MM.1S (cell line): ENCODE data around the gene DISC1.

Source experiments
- CTCF ChIP-seq: fragments of 300-600 bp; sonication (generic); IDR thresholded peaks from 2 replicates; pipeline ENCODE4 v1.5.1; 2016; ENCODE audit warnings: antibody characterized with exemption, low read length, mixed read lengths
- EZH2 ChIP-seq: fragments of 300-600 bp; sonication (generic); optimal IDR thresholded peaks from 2 replicates; pipeline ENCODE3; 2017; ENCODE audit warnings: low read depth, mild to moderate bottlenecking, antibody characterized with exemption, low read length, mixed read lengths

- TF ChIP-seq CTCF (no peak), EZH2 (no peak)
Observed at GRCh38 chr1:231800108-231800507, 173.5 kb downstream of the DISC1 start.
